ENCODE results near the gene FIS1.
"Not testable (repeated sequence)": the region's sequence is repeated elsewhere in the genome, so short reads cannot be mapped to it uniquely, and the experiment has no call there.

The FIS1 gene

DNA sequence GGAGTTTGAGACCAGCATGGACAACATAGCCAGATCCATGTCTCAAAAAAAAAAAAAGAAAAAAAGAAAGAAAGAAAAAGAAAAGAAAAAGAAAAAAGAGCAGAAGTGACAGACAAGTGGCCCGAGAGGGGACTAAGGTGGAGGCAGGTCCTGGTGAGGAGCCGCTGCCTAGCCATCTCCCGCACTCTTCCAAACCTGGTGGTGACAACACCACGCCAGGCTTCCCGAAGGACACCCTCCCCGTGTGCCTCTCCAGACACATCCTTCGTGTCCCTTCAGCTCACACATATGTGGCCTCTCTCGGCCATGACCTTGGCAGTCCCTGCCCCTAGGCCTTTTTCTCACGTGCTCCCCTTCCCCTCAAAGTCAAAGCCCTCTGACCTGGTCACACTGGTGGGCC is 40.3 kb upstream of the FIS1 start:
- TF ChIP-seq ZFX (IDR thresholded peaks at IDR 0.05) = no peak
- TF ChIP-seq, protein P1, sequence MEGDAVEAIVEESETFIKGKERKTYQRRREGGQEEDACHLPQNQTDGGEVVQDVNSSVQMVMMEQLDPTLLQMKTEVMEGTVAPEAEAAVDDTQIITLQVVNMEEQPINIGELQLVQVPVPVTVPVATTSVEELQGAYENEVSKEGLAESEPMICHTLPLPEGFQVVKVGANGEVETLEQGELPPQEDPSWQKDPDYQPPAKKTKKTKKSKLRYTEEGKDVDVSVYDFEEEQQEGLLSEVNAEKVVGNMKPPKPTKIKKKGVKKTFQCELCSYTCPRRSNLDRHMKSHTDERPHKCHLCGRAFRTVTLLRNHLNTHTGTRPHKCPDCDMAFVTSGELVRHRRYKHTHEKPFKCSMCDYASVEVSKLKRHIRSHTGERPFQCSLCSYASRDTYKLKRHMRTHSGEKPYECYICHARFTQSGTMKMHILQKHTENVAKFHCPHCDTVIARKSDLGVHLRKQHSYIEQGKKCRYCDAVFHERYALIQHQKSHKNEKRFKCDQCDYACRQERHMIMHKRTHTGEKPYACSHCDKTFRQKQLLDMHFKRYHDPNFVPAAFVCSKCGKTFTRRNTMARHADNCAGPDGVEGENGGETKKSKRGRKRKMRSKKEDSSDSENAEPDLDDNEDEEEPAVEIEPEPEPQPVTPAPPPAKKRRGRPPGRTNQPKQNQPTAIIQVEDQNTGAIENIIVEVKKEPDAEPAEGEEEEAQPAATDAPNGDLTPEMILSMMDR (conservative IDR thresholded peaks at IDR 0.05) = no peak
- peak overlapping the region; percentile 19 for H3K27ac ChIP-seq

DNA sequence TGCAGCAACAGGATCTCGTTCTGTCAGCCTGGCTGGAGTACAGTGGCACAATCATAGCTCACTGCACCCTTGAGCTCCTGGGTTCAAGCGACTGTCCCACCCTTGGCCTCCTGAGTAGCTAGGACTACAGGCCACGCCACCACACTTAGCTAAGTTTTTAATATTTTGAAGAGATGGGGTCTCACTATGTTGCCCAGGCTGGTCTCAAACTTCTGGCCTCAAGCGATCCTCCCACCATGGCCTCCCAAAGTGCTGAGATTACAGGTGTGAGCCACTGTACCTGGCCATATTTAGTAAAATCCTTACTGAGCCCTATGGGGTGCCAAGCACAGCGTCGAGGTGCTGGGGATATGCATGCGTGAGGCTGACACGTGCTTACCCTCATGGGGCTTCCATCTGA is 36.0 kb upstream of the FIS1 start:
- H3K27ac ChIP-seq = not testable (repeated sequence)

DNA sequence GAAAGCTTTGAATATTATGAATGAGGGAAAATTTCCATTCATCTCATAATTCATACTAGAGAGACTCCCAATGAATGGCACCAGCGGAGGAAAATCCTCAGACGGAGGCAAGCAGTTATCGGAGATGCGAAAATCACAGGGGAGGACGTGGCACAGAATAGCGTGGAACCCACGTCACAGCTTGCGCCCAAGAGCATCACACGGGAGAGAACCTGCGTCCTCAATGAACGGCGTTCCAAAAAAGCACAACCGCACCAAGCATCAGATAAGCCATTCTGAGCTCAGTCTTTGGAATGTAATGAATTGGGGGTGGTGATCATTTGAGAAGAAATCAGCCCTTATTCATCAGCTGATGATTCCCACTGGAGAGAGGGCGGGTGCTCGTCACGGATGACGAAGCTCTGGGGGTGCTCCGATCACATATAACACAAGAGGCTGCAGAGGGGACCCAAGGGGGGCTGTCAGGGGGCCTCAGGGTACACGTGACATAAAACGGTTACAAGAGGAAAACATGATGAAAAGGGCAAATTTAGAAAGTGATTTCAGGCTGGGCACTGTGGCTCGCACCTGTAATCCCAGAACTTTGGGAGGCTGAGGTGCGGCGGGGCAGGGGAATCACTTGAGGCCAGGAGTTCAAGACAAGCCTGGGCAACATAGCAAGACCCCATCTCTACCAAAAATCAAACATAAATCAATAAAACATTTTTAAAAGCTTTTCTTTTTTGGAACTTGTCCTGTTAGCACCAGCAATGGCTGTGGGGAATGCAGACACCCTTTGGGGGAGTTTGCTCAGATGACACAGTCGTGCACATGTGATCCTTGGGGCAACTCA is 33.8 kb upstream of the FIS1 start:
- TF ChIP-seq, protein P1 (conservative IDR thresholded peaks at IDR 0.05) = no peak
- TF ChIP-seq ZFX (IDR thresholded peaks at IDR 0.05) = no peak
- no peak overlapping the region for H3K27ac ChIP-seq

DNA sequence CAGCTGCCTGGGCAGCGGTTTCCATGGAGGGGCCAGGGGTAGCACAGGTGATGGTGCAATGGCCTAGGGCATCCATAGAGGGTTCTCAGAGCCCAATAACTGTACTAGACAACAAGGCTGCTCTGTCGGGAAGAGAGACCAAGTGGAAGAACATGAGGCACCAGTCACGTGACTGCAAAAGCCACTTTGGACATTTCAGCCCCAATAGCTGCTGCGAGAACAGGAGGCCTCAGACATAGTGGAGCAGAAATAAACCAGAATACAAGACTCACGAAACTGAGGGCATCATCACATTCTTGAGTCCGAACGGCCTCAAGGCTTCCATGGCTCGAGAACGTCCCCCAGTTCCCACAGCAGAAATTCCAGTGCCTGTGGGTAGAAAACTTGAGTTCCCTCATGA is 32.3 kb upstream of the FIS1 start:
- TF ChIP-seq, protein P1 (conservative IDR thresholded peaks at IDR 0.05) = no peak
- no peak for TF ChIP-seq ZFX (IDR thresholded peaks at IDR 0.05)
- H3K27ac ChIP-seq = no peak overlapping the region

DNA sequence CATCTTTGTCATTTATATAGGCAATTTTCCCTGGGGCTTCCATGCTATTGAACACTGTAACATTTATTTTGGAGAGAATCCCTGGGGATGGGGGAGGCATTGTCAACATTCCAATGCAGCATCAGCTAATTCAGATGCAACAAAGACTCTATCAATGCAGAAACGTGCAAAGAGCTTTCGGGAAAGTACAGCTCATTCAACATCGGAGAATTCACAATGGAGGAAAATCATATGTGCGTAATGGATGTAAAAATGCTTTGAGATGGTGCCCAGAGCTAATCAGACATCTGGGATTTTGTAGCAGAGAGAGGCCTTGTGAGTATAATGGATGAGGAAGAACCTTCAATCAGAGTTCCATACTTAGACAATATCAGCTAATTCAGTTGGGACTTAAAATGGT is 28.3 kb upstream of the FIS1 start:
- TF ChIP-seq ZFX (IDR thresholded peaks at IDR 0.05) = no peak
- TF ChIP-seq, protein P1 (conservative IDR thresholded peaks at IDR 0.05) = no peak
- H3K27ac ChIP-seq = no peak overlapping the region

DNA sequence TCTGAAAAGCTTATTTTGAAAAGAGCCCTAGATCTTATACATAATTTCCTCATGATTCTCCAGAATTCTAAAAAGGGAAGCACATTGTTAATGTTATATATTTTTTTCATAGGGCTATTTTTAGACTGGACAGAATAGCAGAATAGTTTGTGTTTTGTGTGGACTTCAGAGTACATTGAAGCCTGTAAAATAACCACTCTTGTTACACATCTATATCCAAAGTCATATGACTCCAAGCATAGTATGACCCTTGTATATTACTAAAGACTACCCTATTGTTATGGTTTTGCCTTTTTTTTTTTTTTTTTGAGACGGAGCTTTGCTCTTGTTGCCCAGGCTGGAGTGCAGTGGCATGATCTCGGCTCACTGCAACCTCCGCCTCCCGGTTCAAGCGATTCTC is 26.1 kb upstream of the FIS1 start:
- H3K27ac ChIP-seq = no peak overlapping the region
- TF ChIP-seq, protein P1 (conservative IDR thresholded peaks at IDR 0.05) = no peak
- TF ChIP-seq ZFX (IDR thresholded peaks at IDR 0.05) = no peak

DNA sequence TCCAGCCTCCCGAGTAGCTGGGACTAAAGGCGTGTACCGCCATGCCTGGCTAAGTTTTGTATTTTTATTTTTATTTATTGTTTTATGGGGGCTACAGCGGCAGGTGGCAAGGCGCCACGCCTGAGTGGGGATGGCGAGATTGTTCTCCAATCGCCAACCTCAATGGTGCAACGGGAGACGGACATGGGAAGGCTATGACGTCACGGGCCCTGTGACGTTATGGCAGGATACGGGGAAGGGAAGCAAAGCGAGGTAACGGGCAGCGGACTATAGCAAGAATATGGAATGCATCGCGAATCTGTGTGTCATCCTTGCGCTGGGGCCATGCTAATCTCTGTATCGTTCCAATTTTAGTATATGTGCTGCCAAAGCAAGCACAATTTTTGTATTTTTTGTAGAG is 24.8 kb upstream of the FIS1 start:
- no peak overlapping the region for H3K27ac ChIP-seq
- no peak for TF ChIP-seq ZFX (IDR thresholded peaks at IDR 0.05)

DNA sequence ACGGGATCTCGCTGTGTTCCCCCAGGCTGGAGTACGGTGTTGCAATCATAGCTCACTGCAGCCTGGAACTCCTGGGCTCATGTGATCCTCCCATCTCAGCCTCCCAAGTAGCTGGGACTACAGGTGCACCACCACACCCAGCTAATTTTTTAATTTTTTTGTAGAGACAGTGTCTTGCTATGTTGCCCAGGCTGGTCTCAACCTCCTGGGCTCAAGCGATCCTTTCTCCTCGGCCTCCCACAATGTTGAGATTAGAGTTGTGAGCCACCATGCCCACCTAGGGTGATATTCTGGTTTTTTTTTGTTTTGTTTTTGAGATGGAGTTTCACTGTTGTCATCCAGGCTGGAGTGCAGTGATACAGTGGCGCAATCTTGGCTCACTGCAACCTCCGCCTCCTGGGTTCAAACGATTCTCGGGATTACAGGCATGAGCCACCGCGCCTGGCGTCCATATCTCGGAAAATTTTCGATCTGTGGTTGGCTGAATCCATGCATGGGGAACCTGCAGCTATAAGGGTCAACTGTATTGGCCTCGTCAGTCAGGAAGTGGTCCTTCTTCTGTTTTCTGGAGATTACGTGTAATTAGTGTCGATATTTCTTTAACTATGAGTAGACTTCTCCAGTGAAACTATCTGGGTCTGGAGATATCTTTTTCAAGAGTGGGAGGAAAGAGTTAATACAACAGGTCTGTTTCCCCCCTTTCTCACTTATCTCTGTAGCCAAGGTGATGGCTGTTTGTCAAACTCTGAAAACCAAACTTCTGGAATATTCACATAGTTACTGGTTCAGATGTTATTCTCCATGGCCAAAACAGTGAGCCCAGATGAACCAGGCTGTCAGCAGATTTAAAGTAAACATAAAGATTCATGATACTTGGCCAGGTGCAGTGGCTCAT is 21.0 kb upstream of the FIS1 start:
- H3K27ac ChIP-seq = no peak overlapping the region
- TF ChIP-seq, protein P1 (conservative IDR thresholded peaks at IDR 0.05) = no peak
- no peak for TF ChIP-seq ZFX (IDR thresholded peaks at IDR 0.05)

DNA sequence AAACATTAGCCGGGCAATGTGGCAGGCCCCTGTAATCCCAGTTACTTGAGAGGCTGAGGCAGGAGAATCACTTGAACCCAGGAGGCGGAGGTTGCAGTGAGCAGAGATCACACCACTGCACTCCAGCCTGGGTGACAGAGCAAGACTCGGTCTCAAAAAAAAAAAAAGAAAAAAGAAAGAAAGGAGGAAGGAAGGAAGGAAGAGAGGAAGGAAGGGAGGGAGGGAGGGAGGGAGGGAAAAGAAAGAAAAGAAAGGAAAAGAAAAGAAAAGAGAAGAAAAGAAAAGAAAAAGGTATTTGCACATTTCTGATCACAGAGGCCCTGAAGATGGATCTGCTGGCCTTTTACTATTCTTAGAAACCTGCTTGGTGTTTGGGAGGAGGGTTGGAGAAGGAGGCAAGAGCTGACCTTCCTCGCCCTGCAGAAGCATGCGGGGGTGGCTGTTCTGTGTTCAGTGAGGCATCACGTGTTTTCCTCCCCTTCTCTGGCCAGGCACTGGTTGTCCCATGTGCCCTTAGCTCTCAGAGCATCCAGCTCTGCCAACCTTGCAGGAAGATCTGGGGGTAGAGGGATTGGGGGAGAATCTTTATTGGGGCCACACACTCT is 19.3 kb upstream of the FIS1 start:
- not testable (repeated sequence) for H3K27ac ChIP-seq
